ENCODE data around the gene AVPR2. TPM values are rescaled to one million over a fixed set of nuclear protein-coding genes. Genes with fewer than 3 reads are reported as not detected.
A peak's percentile ranks its signal among the peaks of the same experiment; 100 is the strongest.

Gene AVPR2
- total RNA-seq, 4 donors from 2014 or later: 2.1 to 9.3 (median 5.7) TPM

GRCh38 chrX:153947009-153947769 lies 42.7 kb downstream of the AVPR2 start:
- H3K4me3 ChIP-seq: no peak overlapping the region
- H3K9me3 ChIP-seq: no peaks in the 10 kb centered on the region
- peak in 1 of 2 donors; percentile 31 for DNase-seq (ENCODE audit: low spot score in 2 of 2)
- H3K36me3 ChIP-seq: peaks cover 0 to 25% (median 5%) of the 10 kb centered on the region in 3 donors
- 36 to 58% methylated on average over 9 to 19 of the region's 19 CpGs for WGBS, 2 donors
- peaks cover 0 to 3% of the 10 kb centered on the region in 2 donors for H3K27me3 ChIP-seq
- H3K27ac ChIP-seq: peak overlapping the region; percentile 45 to 81 (median 68)
- H3K4me1 ChIP-seq: peaks cover 0 to 50% (median 8%) of the 10 kb centered on the region in 4 donors
- TF ChIP-seq EP300 (IDR thresholded peaks at IDR 0.05) (no peak), CTCF (IDR thresholded peaks at IDR 0.05) (peak; percentile 63 to 81 (median 76)), POLR2A (IDR thresholded peaks at IDR 0.05) (no peak)

DNA sequence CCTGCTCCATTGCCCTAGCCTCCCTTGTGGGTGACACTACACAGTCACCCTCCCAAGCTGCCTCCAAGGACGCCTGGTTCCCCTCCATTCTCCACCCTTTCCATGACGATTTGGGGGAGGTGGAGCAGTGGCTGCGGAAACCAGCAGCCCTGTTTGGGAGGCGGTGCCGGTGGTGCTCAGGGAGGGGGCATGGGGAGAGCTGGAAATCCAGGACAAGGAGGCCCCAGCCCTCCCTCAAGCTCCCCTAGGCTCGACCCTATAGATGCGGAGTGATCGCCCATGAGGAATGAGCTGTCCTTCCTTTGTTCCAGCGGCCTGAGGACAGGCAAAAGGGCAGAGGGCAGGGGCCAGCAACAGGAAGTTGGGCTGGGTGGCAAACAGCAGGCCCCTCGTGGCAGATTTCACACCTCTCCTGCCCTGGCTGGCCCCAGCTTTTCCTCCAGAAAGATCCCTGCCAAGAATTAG lies 43.6 kb downstream of the AVPR2 start:
- WGBS, 2 donors: 11 to 55% methylated on average over 1 to 10 of the region's 10 CpGs
- Histone ChIP-seq H3K27ac (peak overlapping the region; percentile 45 to 81 (median 68)), H3K4me1 (peaks cover 0 to 48% (median 8%) of the 10 kb centered on the region in 4 donors)

DNA sequence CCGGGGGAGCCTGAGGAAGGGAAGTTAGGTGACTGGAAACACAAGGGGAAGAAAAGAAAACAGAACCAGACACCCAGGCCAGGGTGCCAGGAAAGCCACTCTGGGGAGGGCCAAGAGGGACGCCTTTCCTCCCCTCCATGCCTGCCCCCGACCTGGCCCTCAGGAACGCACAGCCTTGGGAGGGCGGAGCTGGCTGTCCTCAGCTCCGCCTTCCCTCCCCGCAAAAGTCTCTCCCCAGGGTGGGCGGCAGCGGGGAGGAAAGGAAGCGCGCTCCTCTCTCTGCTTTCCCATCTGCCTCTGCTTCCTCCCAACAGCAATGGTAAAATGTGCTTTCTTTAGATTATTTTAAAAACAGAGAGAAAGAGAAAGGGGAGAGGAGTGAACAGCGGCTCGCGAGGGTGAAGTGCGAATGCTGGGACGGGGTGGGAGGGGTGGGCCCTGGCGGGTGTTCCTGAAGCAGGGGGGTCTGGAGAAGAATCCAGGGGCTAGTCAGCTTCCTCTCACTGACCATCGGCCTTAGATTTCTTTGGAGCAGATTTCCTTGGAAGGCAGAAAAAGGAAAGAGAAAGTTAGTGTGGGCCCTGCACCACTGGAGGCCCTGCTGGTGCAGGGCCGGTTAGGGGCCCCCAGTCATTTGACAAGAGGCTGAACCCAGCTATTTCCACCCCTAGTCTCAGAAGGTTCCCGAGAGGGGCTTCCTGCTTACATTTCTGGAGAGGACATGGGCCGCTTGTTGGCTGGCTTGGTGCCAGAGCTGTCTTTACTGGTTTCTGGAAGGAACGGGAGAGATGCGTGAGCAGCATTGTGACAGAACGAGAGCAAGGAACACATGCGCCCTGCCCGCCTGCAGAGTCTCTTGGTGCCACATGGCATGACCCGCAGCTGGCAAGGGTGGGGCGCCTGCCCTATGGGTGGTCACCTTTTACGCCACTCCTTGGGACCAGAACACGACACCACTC lies 44.7 kb downstream of the AVPR2 start:
- H3K36me3 ChIP-seq: peaks cover 0 to 39% (median 5%) of the 10 kb centered on the region in 3 donors
- WGBS, 2 donors: 19 to 64% methylated on average over 23 to 30 of the region's 30 CpGs
- H3K27me3 ChIP-seq: no peaks in the 10 kb centered on the region
- no peak overlapping the region for H3K4me3 ChIP-seq
- peak overlapping the region; percentile 45 to 81 (median 68) for H3K27ac ChIP-seq
- no peak for DNase-seq (ENCODE audit: low spot score in 2 of 2)
- H3K9me3 ChIP-seq: no peaks in the 10 kb centered on the region
- peaks cover 0 to 46% (median 8%) of the 10 kb centered on the region in 4 donors for H3K4me1 ChIP-seq
- TF ChIP-seq POLR2A (IDR thresholded peaks at IDR 0.05) (no peak), CTCF (IDR thresholded peaks at IDR 0.05) (no peak), EP300 (IDR thresholded peaks at IDR 0.05) (no peak)

More for the DNA sequence above, 43.6 kb downstream of the AVPR2 start:
- no peak overlapping the region for H3K4me3 ChIP-seq
- peaks cover 0 to 33% (median 5%) of the 10 kb centered on the region in 3 donors for H3K36me3 ChIP-seq
- H3K27me3 ChIP-seq: no peaks in the 10 kb centered on the region
- H3K9me3 ChIP-seq: no peaks in the 10 kb centered on the region
- TF ChIP-seq CTCF (IDR thresholded peaks at IDR 0.05) (no peak), EP300 (IDR thresholded peaks at IDR 0.05) (no peak), POLR2A (IDR thresholded peaks at IDR 0.05) (no peak)
- DNase-seq (ENCODE audit: low spot score in 2 of 2): no peak

DNA sequence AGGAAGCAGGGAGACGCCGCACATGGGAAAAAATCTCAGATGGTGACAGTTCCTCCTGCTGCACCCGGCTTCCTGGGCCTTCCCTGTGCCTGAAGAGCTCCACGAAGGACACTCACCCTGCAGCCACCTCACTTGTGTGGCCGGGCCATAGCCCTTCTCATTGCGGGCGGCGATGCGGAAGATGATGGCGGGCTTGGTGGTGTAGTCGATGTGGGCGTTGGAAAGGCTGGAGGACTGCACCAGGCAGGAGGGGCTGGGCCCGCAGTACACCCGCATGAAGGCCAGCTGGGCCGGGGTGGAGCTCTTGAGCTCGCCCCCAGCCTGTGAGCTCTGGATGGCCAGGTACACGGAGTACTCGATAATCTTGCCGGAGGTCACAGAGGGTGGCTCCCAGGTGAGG lies 45.7 kb downstream of the AVPR2 start:
- peaks cover 0 to 49% (median 5%) of the 10 kb centered on the region in 3 donors for H3K36me3 ChIP-seq
- no peaks in the 10 kb centered on the region for H3K27me3 ChIP-seq
- peak overlapping the region in 3 of 4 donors; percentile 56 to 81 (median 80) for H3K27ac ChIP-seq
- WGBS, 2 donors: 89 to 100% methylated on average over 1 to 19 of the region's 19 CpGs
- TF ChIP-seq POLR2A (IDR thresholded peaks at IDR 0.05): no peak
- TF ChIP-seq EP300 (IDR thresholded peaks at IDR 0.05): no peak
- TF ChIP-seq CTCF (IDR thresholded peaks at IDR 0.05): no peak
- H3K4me1 ChIP-seq: peaks cover 0 to 46% (median 8%) of the 10 kb centered on the region in 4 donors
- no peak overlapping the region for H3K4me3 ChIP-seq
- no peaks in the 10 kb centered on the region for H3K9me3 ChIP-seq
- DNase-seq (ENCODE audit: low spot score in 2 of 2): no peak
